ENCODE measurements around the gene ST6GALNAC2.

The ST6GALNAC2 gene

DNA sequence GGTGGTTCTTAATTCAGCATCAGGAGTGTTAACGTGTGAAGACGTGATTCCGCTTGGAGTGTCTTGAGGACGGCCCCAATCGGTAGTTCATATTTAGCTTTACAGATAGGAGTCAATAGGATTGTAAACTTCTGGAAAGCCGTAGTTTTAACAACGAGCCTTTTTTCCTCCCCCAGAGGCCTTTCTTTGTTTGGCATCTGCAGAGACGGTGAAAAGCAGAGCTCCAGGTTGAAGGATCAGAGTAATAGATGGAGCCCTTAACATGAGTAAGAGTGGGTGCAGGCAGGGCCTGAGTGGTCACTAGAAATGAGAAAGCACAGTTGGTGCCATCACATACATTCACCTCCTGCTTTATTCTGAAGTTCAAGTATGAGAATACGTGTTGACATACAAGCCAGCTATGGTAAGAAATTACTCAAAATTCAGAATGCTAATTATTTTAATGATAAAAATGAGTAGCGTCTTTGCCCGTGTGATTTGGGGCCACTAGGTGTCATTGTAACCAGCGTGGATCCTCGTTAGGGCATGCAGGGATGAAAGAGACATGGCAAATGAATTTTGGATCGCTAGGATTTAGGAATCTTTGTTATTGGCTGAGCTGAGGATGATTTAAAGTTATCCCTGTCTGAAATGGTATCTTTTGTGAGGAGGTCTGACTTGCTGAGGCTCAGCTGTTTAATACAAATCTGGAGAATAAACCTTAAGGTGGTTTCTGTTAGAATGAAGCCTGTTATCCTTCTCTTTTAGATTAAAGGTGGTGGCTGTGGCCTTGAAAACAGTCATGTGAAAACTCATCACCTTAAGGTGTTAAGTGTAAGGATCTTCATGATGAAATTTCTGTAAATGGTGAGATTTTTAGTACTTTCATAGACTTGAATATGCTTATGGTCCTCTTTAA, 27.2 kb downstream of the ST6GALNAC2 start:
- Mint-ChIP-seq H3K27me3 (no peaks in the 10 kb centered on the region), H3K9me3 (no peaks in the 10 kb centered on the region), H3K4me1 (ENCODE audit: low read depth) (peaks cover 64% of the 10 kb centered on the region), H3K4me3 (peak overlapping the region; percentile 100), H3K36me3 (ENCODE audit: low read depth) (peaks cover 59% of the 10 kb centered on the region), H3K27ac (peak overlapping the region; percentile 100)

DNA sequence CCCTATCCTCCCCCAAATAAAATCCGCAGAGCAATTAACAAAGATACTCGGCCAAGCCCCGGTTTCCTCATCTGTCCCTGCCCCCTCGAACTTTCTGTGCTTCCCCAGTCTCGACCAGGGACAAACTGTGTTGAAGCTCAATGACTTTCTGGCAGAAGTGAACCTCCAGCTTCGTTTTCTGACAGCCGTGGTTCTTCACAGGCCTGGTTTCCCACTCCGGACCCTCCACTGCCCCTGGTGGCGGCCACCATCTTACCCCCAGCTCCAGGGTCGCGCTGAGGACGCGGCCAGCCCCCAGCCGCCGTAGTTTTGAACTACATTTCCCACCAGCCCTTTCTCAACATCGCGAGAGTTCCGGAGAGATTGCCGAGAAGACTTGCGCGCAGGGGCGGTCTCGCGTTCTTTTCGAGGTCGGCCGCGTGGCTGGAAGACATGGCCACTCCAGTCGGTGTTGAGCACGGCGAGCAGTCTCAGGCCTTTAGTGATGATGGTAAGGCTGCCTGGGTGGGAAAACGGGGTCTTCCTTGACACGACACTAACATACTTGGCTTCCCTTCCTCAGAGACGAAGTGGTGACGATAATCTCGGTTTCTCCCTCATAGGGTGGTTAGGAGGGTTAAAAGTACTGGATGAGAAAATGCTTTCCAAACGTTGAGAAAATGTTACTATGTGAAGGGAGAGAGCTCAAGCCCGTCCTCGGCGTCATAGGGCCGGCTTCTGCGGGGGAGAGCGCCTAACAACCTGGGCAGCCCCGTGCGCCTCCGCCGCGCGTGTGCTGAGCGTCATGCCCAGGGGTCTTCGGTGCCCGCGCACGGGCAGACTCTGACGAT, 28.1 kb downstream of the ST6GALNAC2 start:
- H3K4me3 Mint-ChIP-seq, result peak overlapping the region; percentile 100
- H3K27me3 Mint-ChIP-seq, result no peaks in the 10 kb centered on the region
- peaks cover 56% of the 10 kb centered on the region for H3K4me1 Mint-ChIP-seq (ENCODE audit: low read depth)
- H3K36me3 Mint-ChIP-seq (ENCODE audit: low read depth), result peaks cover 50% of the 10 kb centered on the region
- peak overlapping the region; percentile 100 for H3K27ac Mint-ChIP-seq
- H3K9me3 Mint-ChIP-seq, result no peaks in the 10 kb centered on the region

DNA sequence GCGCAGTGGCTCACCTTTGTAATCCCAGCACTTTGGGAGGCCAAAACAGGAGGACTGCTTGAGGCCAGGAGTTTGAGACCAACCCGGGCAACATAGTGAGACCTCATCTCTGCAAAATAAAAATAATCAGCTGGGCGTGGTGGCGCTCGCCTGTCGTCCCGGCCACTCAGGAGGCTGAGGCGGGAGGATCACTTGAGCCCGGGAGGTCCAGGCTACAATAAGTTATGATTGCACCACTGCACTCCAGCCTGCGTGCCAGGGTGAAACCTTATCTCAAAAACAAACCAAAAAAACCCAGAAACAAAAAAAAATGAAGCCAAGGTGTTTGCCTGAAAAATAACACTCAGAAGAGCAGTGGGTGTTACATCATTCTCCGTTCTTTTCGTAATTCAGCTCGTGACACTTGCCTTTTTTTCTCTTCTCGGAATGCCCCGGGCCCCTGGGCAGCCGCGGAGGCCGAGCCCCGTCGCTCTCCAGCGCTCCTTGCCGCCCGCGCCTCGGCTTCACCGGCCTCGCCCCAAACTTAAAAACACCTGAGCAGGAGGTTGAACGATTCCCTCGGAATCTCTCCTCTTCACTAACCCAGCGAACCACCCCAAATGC, 28.8 kb downstream of the ST6GALNAC2 start:
- H3K27me3 Mint-ChIP-seq, result no peaks in the 10 kb centered on the region
- peaks cover 51% of the 10 kb centered on the region for H3K4me1 Mint-ChIP-seq (ENCODE audit: low read depth)
- H3K27ac Mint-ChIP-seq, result peak overlapping the region; percentile 100
- peaks cover 44% of the 10 kb centered on the region for H3K36me3 Mint-ChIP-seq (ENCODE audit: low read depth)
- no peaks in the 10 kb centered on the region for H3K9me3 Mint-ChIP-seq
- peak overlapping the region; percentile 100 for H3K4me3 Mint-ChIP-seq

GRCh38 chr17:76554131-76554530, 31.5 kb downstream of the ST6GALNAC2 start:
- no peaks in the 10 kb centered on the region for H3K27me3 Mint-ChIP-seq
- H3K9me3 Mint-ChIP-seq, result no peaks in the 10 kb centered on the region
- H3K4me1 Mint-ChIP-seq (ENCODE audit: low read depth), result peaks cover 32% of the 10 kb centered on the region
- H3K36me3 Mint-ChIP-seq (ENCODE audit: low read depth), result peaks cover 16% of the 10 kb centered on the region
- H3K4me3 Mint-ChIP-seq, result no peak overlapping the region
- H3K27ac Mint-ChIP-seq, result no peak overlapping the region

DNA sequence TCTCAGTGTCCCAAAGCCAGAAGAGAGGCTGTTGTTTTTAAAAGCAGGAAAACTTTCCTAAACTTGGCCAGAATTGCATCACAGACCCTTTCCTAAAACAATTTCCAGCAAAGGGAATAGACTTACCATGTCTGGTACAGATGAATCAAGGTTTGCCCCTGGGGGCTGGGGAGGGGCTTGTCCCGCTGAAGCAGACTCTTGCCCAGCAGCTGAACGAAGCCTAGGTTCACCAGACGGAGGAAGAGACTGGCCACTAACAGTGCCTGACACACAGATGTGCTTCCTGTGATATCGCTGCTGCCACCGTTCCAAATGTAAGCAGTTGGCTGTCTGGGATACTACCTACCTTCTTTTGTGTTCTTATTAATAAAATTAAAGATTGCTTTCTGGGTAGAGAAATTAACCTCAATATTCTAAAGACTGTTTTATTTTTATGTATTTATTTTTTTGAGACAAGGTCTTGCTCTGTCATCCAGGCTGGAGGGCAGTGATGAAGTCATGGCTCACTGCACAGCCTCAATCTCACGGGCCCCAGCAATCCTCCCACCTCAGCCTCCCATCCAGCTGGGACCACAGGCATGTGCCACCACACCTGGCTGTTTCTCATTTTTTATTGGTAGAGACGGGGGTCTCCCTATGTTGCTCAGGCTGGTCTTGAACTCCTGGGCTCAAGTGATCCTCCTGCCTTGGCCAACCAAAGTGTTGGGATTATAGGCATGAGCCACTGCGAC, 32.3 kb downstream of the ST6GALNAC2 start:
- no peak overlapping the region for H3K27ac Mint-ChIP-seq
- H3K9me3 Mint-ChIP-seq, result no peaks in the 10 kb centered on the region
- H3K4me1 Mint-ChIP-seq (ENCODE audit: low read depth), result peaks cover 25% of the 10 kb centered on the region
- peaks cover 9% of the 10 kb centered on the region for H3K36me3 Mint-ChIP-seq (ENCODE audit: low read depth)
- H3K4me3 Mint-ChIP-seq, result no peak overlapping the region
- no peaks in the 10 kb centered on the region for H3K27me3 Mint-ChIP-seq

DNA sequence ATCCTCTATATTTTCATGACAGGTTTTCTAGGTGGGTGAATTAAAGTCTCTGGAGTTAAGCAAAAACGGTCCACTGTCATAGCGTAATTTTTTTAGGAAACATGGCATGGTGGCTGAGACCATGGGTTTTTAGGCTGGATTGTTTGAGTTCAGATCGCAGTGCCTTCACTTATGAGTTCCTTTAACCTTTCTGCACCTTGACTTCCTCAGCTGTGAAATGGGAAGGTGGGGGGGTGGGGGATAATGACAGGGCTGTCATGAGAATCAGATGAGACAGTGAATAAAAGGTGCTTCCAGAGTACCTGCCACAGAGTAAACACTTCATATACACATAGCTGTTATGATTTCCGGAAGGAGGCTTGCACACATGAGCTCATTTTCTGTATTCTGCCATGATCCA, 34.0 kb downstream of the ST6GALNAC2 start:
- Mint-ChIP-seq H3K27ac (no peak overlapping the region), H3K4me1 (ENCODE audit: low read depth) (peaks cover 17% of the 10 kb centered on the region), H3K9me3 (no peaks in the 10 kb centered on the region), H3K27me3 (no peaks in the 10 kb centered on the region), H3K36me3 (ENCODE audit: low read depth) (no peaks in the 10 kb centered on the region), H3K4me3 (no peak overlapping the region)

GRCh38 chr17:76550712-76551615, 34.7 kb downstream of the ST6GALNAC2 start:
- Mint-ChIP-seq H3K4me3 (no peak overlapping the region), H3K4me1 (ENCODE audit: low read depth) (peaks cover 12% of the 10 kb centered on the region), H3K27me3 (no peaks in the 10 kb centered on the region), H3K9me3 (no peaks in the 10 kb centered on the region), H3K36me3 (ENCODE audit: low read depth) (no peaks in the 10 kb centered on the region), H3K27ac (peak overlapping the region; percentile 50)

DNA sequence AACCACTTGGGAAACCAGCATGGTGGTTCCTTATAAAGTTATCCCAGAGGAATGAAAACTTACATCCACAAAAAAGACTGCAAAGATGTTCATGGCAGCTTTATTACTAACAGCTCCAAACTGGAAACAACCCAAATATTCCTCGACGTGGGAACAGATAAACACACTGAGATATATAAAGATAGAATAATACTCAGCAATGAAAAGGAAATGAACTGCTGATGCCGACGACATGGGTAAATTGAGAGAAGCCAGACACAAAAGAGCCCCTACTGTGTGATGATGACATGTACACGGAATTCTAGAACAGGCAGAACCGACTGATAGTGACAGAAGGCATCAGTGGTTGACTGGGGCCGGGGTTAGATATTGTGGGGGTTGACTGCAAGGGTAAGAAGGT, 36.1 kb downstream of the ST6GALNAC2 start:
- H3K27ac Mint-ChIP-seq, result no peak overlapping the region
- no peaks in the 10 kb centered on the region for H3K36me3 Mint-ChIP-seq (ENCODE audit: low read depth)
- no peaks in the 10 kb centered on the region for H3K9me3 Mint-ChIP-seq
- no peaks in the 10 kb centered on the region for H3K27me3 Mint-ChIP-seq
- peaks cover 7% of the 10 kb centered on the region for H3K4me1 Mint-ChIP-seq (ENCODE audit: low read depth)
- no peak overlapping the region for H3K4me3 Mint-ChIP-seq

DNA sequence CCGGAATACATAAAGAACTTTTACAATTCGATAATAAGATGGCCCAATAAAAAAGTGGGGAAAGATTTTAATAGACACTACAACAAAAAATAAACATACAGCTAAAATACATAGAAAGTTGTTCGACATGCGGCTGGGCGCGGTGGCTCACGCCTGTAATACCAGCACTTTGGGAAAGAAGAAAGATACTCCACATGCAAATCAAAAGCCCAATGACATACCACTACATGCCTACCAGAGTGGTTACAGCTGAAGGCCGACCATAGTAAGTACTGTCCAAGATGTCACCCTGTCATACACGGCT, 36.5 kb downstream of the ST6GALNAC2 start:
- no peaks in the 10 kb centered on the region for H3K36me3 Mint-ChIP-seq (ENCODE audit: low read depth)
- no peak overlapping the region for H3K27ac Mint-ChIP-seq
- H3K9me3 Mint-ChIP-seq, result no peaks in the 10 kb centered on the region
- no peak overlapping the region for H3K4me3 Mint-ChIP-seq
- peaks cover 7% of the 10 kb centered on the region for H3K4me1 Mint-ChIP-seq (ENCODE audit: low read depth)
- H3K27me3 Mint-ChIP-seq, result no peaks in the 10 kb centered on the region

DNA sequence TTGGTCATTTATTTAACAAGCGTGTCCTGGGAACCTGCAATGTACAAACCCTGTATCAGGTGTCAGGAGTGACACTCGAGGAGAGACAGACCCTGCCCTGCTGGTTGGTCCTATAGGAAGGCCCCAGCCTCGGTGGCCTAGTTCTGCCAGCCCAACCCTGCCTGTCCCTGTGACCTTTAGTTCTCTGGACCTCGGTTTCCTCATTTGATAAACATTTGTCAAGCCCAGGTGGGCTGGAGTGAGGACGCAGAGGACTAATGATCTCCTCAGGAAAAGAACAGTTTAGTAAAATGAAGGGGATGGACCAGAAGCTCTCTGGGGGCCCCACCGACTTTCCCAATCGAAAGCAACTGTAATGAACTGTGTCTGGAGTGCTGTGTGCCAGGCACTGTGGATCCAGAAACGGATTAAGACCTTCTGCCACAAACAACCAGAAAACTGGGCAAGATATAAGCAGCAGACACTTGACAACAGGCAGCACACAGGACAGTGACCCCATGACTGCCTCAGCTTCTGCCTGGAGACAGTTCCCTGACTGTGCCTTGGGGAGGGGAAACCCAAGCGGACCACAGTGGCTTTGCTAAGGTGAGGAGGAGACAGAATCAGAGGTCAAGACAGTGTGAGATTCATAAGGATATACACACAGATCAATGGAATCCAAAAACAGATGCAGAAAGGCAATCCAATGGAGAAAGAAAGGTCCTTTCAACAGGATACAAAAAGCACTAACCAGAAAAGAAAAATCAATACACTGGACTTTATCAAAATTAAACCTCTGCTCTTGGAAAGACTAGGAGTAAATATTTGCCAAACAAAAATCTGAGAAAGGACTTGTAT, 37.1 kb downstream of the ST6GALNAC2 start:
- no peak overlapping the region for H3K4me3 Mint-ChIP-seq
- H3K4me1 Mint-ChIP-seq (ENCODE audit: low read depth), result peaks cover 7% of the 10 kb centered on the region
- H3K27ac Mint-ChIP-seq, result no peak overlapping the region
- peaks cover 6% of the 10 kb centered on the region for H3K27me3 Mint-ChIP-seq
- no peaks in the 10 kb centered on the region for H3K9me3 Mint-ChIP-seq
- H3K36me3 Mint-ChIP-seq (ENCODE audit: low read depth), result no peaks in the 10 kb centered on the region

GRCh38 chr17:76547642-76548202, 37.9 kb downstream of the ST6GALNAC2 start:
- Mint-ChIP-seq H3K27ac (no peak overlapping the region), H3K4me3 (no peak overlapping the region), H3K4me1 (ENCODE audit: low read depth) (peaks cover 7% of the 10 kb centered on the region), H3K9me3 (no peaks in the 10 kb centered on the region), H3K36me3 (ENCODE audit: low read depth) (no peaks in the 10 kb centered on the region), H3K27me3 (peaks cover 7% of the 10 kb centered on the region)

- Mint-ChIP-seq H3K4me1 (ENCODE audit: low read depth) (peaks cover 7% of the 10 kb centered on the region), H3K9me3 (no peaks in the 10 kb centered on the region), H3K27ac (no peak overlapping the region), H3K27me3 (peaks cover 10% of the 10 kb centered on the region), H3K36me3 (ENCODE audit: low read depth) (no peaks in the 10 kb centered on the region), H3K4me3 (no peak overlapping the region)
These were observed 38.4 kb downstream of the ST6GALNAC2 start for GRCh38 chr17:76547183-76547641.

Measured in stimulated activated naive CD8-positive, alpha-beta T cell treated with anti-CD3 and anti-CD28 coated beads, Interleukin-15, Interleukin-2, amounts not matched to agents 100 ng/mL and 50 ng/mL, for 24 hours (primary cell).